ENCODE results near the gene PSMC5. TPM values are rescaled to one million over a fixed set of nuclear protein-coding genes. Genes with fewer than 3 reads are reported as not detected.
"Not testable (repeated sequence)": the region's sequence is repeated elsewhere in the genome, so short reads cannot be mapped to it uniquely, and the experiment has no call there.

PSMC5 gene
- total RNA-seq: 136 TPM
- long read RNA-seq, transcript PSMC5-201 (12 exons, 1,579 nt): major isoform, 239 of 275 reads
- long read RNA-seq, transcript PSMC5-203 (12 exons, 1,680 nt): minor isoform, 8 of 275 reads
- long read RNA-seq, partial matches to known transcripts: 10 of 275 reads
- long read RNA-seq, other reads (novel, unspliced or antisense): 16 of 275 reads

- peak; percentile 95 for ATAC-seq (ENCODE audit: poor library complexity)
- DNase-seq: peak; percentile 97
- intact Hi-C loops (cut with DNase I): no loop called here
Observed at GRCh38 chr17:63827002-63827800, at the start of gene PSMC5, which contains the start of gene FTSJ3. PSMC5 (plus strand) TSS chr17:63827431; CDS start chr17:63827491, 60 bp downstream. FTSJ3 (minus strand) TSS chr17:63827663; CDS start chr17:63826902, 761 bp downstream.

- DNase-seq: no peak
- intact Hi-C loops (cut with DNase I): no loop called here
- no peak for ATAC-seq (ENCODE audit: poor library complexity)
Observed at GRCh38 chr17:63780507-63780906, 46.7 kb upstream of the PSMC5 start.

- ATAC-seq (ENCODE audit: poor library complexity): no peak
- intact Hi-C loops (cut with DNase I): no loop called here
- DNase-seq: no peak
Observed at GRCh38 chr17:63780928-63781327, 46.3 kb upstream of the PSMC5 start.

- ATAC-seq (ENCODE audit: poor library complexity) (no peak), DNase-seq (no peak)
- intact Hi-C loops (cut with DNase I): no loop called here
Observed at GRCh38 chr17:63783522-63783921, 43.7 kb upstream of the PSMC5 start.

- DNase-seq: no peak
- intact Hi-C loops (cut with DNase I): no loop called here
- ATAC-seq (ENCODE audit: poor library complexity): no peak
Observed at GRCh38 chr17:63785556-63785955, 41.7 kb upstream of the PSMC5 start.

GRCh38 chr17:63786117-63786516, 41.1 kb upstream of the PSMC5 start:
- ATAC-seq (ENCODE audit: poor library complexity) (no peak), DNase-seq (no peak)
- intact Hi-C loops (cut with DNase I): no loop called here

- DNase-seq: no peak
- no peak for ATAC-seq (ENCODE audit: poor library complexity)
- intact Hi-C loops (cut with DNase I): no loop called here
Observed at GRCh38 chr17:63786971-63787711, 40.1 kb upstream of the PSMC5 start.

GRCh38 chr17:63790057-63790456, 37.2 kb upstream of the PSMC5 start:
- ATAC-seq (ENCODE audit: poor library complexity): no peak
- intact Hi-C loops (cut with DNase I): no loop called here
- no peak for DNase-seq

- no peak for DNase-seq
- intact Hi-C loops (cut with DNase I): no loop called here
- no peak for ATAC-seq (ENCODE audit: poor library complexity)
Observed at GRCh38 chr17:63792055-63792729, 35.0 kb upstream of the PSMC5 start.

- DNase-seq; ATAC-seq (ENCODE audit: poor library complexity); intact Hi-C loops (cut with DNase I): not testable (repeated sequence)
Observed at GRCh38 chr17:63796375-63796774, 30.9 kb upstream of the PSMC5 start.

- DNase-seq (no peak), ATAC-seq (ENCODE audit: poor library complexity) (no peak)
- intact Hi-C loops (cut with DNase I): no loop called here
Observed at GRCh38 chr17:63798572-63799106, 28.6 kb upstream of the PSMC5 start.

- intact Hi-C loops (cut with DNase I): no loop called here
- DNase-seq (no peak), ATAC-seq (ENCODE audit: poor library complexity) (no peak)
Observed at GRCh38 chr17:63800783-63801182, 26.4 kb upstream of the PSMC5 start.

- ATAC-seq (ENCODE audit: poor library complexity): no peak
- DNase-seq: no peak
- intact Hi-C loops (cut with DNase I): no loop called here
Observed at GRCh38 chr17:63804328-63804727, 22.9 kb upstream of the PSMC5 start.

GRCh38 chr17:63805591-63805990, 21.6 kb upstream of the PSMC5 start:
- intact Hi-C loops (cut with DNase I): no loop called here
- ATAC-seq (ENCODE audit: poor library complexity): no peak
- DNase-seq: no peak

- DNase-seq (no peak), ATAC-seq (ENCODE audit: poor library complexity) (no peak)
- intact Hi-C loops (cut with DNase I): no loop called here
Observed at GRCh38 chr17:63809970-63810369, 17.3 kb upstream of the PSMC5 start.

GRCh38 chr17:63816123-63816522, 11.1 kb upstream of the PSMC5 start:
- no peak for ATAC-seq (ENCODE audit: poor library complexity)
- intact Hi-C loops (cut with DNase I): no loop called here
- DNase-seq: no peak

GRCh38 chr17:63816669-63817068, 10.6 kb upstream of the PSMC5 start:
- intact Hi-C loops (cut with DNase I): no loop called here
- no peak for DNase-seq
- no peak for ATAC-seq (ENCODE audit: poor library complexity)

- intact Hi-C loops (cut with DNase I): no loop called here
- DNase-seq (no peak), ATAC-seq (ENCODE audit: poor library complexity) (no peak)
Observed at GRCh38 chr17:63817736-63818385, 9.4 kb upstream of the PSMC5 start.
